ENCODE measurements around the gene SLC39A5.
"Not testable (repeated sequence)": the region's sequence is repeated elsewhere in the genome, so short reads cannot be mapped to it uniquely, and the experiment has no call there.

SLC39A5 gene, protein sequence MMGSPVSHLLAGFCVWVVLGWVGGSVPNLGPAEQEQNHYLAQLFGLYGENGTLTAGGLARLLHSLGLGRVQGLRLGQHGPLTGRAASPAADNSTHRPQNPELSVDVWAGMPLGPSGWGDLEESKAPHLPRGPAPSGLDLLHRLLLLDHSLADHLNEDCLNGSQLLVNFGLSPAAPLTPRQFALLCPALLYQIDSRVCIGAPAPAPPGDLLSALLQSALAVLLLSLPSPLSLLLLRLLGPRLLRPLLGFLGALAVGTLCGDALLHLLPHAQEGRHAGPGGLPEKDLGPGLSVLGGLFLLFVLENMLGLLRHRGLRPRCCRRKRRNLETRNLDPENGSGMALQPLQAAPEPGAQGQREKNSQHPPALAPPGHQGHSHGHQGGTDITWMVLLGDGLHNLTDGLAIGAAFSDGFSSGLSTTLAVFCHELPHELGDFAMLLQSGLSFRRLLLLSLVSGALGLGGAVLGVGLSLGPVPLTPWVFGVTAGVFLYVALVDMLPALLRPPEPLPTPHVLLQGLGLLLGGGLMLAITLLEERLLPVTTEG

DNA sequence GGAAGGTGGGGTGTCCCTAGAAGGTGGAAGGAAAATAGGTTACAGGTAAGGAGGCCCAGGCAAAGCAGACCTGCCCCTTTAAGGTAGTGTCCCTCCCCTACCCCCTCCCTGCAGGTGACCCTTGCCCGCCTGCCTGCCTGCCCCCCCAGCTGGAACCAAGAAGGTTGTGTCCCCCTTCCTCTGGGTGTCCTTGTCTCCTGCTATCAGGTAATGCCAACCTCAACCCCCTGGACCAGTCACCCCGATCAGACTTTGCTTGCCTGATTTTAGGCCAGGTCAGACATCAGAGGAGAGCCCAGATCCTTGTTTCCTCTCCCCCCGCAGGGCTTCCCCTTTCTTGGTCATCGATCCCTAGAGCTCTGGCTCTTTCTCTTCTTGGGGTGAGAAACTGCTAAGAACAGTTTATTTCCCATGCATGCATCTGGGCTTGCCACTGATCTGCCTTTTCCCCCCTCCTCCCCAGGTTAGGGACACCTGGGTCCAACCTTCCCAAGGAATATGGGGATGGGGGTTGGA, at the start of gene SLC39A5:
SLC39A5 (plus strand) TSS at position 136 of the 516 bp plus-strand sequence. CDS start 1,224 bp downstream, outside the sequence.
- no peak for DNase-seq

GRCh38 chr12:56186957-56187356, 42.9 kb upstream of the SLC39A5 start:
- no peak for DNase-seq

DNA sequence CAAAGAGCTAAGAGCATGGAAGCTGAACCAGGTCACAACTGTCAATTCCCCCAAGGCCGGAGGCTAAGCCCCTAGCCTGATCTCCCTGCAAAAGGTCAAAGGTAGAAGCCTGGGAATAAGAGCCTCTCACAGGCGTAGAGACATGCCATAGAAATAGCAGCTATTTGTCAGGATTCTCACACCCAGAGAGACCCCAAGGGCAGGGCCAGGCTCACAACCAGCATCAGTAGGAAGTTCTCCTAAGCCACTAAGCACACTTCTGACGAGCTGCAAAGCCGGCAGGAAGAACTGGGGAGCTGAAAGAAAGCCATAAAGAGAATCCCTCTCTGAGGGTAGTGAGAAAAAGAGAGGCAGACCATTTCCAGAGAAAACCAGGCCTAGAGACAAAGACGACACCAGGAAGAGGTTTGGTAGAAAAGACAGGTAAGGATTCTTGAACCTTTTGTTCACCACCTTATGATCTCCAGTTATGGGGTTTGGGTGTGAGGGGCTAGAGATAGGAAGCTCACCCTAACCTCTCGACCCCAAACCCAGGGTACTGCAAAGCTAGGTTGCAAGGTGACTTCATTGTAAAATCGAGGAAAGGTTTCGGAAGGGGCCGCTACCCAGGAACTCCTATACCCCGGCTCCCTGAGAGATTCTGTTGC, 41.6 kb upstream of the SLC39A5 start:
- DNase-seq: no peak

DNA sequence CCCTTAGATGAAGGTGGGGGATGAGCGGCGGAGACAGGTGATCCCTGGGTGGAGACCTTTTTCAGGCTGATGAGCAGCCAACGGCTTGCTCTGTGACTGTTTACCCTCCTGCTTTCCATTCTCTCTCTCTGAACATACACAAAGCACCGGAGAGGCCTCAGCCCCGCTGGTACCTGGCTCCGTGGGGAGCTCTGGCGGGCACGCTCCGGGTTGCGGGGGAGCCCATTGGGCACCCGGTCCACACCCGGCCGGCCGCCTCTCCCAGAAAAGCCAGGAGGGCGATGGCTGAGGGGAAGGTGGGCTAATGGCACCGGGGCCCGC, 41.1 kb upstream of the SLC39A5 start:
- DNase-seq: no peak

DNA sequence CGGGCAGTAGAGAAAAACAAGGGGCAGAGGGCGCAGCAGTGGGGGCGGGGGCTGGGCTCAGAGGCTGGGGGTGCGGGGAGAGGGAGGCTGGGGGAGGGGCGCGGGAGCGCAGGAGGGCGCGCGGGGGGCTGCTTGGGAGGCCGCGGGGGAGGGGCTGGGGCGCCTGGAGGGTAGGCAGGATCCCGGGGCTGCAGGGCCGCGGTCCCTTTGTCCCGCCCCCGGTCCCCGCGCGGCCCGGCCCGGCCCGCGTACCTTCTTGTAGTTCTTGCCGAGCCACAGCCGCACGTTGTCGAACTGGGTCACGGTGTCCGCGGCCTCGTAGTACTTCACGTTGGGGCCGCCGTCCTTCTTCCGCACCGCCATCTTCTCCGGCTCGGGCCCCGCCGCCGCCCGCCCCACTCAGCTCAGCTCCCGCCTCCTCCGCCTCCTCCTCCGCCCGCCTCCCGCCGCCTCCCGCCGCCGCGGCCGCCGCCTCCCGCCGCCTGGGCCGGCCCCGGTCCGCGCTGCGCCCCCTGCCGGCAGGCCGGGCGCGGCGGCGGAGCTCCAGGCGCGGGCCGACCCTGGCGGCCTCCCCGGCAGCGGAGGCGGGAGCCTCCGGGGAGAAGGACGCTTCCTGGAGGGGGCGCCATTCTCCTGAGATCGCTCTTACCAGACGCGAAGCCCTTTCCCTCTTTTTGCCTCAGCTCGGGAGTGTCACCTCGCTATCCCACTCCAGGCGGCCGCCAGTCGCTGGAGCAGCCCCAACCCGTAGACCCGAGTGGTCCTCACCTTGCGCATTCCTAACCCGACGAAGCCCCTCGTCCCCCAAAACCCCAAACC, 40.5 kb upstream of the SLC39A5 start, which contains the start of gene SMARCC2:
SMARCC2 (minus strand) TSS at position 385 of the 819 bp plus-strand sequence; CDS start at position 363, 22 bp downstream.
- DNase-seq: peak; percentile 49 to 88

DNA sequence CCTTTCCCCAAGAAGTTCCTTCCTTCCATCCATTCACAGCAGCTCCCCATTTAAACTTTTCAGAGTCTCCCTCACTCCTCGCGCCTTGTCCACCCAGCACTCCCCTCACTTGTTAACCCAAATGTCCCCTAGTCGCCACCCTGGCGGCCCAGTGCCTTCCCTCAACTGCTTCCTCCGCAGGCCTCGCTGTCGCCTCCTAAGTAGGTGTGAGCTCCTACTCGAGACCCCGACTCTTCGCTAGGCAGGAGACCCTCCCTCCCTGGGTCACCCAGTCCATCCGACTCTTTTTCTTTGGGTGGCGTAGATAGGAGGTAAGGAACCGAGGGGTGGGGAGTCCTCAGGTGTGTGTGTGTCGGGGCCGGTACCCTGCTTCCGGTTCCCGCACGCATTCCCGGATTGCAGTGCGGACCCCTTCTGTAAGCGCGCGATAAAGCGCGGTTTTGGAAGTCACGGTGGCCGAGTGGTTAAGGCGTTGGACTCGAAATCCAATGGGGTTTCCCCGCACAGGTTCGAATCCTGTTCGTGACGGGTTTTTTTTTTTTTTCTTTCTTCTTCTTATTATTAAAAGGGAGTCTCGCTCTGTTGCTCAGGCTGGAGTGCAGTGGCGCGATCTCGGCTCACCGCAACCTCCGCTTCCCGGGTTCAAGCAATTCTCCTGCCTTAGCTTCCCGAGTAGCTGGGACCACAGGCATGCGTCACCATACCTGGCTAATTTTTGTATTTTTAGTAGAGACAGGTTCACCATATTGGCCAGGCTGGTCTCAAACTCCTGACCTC, 39.7 kb upstream of the SLC39A5 start:
- DNase-seq: peak; percentile 75 to 93

DNA sequence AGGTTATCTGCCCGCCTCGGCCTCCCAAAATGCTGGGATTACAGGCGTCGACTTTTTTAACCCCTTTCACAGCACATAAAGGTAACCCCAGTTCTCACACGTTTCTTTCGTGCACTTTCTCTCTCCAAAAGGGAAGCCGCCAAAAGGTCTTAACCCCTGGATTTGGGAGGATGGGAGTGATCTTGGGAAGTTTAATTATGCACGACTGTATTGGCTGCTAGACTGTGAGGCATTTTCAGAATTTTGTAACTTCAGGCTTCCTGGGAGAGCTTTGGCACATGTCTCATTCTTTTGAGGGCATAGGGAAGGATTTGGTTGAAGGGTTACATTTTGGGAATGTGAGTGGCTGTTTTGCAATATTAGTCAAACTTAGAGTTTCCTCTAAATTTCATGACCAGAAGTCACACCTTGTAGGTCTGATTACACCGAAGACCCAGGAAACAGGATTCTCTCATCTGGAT, 39.1 kb upstream of the SLC39A5 start:
- no peak for DNase-seq

DNA sequence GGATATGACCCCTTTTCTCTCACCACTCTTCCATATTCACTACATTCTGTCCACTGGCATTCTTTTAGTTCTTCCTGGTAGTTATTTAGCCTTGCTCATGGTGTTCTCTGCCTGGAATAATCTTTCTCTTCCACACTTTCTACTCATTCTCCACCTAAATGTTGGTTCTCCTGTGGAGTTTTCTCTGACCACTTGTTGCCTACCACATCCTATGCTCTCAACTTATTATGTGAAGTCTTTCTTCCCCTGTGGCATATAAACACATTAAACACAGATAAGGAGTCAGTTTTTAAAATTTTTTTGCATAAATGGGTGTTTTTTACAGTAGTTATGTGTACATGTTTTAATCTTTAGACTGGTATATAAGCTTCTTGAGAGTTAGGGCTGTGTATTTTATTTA, 37.3 kb upstream of the SLC39A5 start:
- no peak for DNase-seq

DNA sequence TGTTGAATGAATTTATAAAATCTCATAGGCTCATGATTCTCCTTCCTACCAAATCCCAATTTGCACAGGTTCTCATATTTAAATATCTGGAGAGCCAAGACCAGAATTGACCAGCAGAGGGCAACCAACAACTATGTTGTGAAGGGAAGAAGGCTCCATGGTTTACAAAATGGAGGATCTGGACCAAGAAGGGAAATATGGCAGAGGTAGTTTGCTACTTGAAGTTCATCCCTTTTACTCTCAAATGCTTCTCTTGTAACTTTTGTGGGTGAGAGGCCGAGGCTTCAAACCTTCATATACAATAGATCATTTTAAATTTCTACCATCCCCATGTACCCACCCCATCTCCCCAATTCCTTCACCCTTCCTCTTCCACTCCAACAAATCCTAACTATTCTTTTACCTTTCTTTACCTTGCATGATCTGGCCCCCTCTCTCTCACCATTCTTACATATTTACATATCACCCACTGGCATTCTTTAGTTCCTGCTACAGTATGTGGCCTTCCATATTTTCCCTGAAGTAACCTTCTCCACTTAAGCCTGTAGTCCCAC, 36.7 kb upstream of the SLC39A5 start:
- DNase-seq: peak; percentile 78 to 90

- DNase-seq: not testable (repeated sequence)
Measured at GRCh38 chr12:56196818-56197550, 32.9 kb upstream of the SLC39A5 start.

DNA sequence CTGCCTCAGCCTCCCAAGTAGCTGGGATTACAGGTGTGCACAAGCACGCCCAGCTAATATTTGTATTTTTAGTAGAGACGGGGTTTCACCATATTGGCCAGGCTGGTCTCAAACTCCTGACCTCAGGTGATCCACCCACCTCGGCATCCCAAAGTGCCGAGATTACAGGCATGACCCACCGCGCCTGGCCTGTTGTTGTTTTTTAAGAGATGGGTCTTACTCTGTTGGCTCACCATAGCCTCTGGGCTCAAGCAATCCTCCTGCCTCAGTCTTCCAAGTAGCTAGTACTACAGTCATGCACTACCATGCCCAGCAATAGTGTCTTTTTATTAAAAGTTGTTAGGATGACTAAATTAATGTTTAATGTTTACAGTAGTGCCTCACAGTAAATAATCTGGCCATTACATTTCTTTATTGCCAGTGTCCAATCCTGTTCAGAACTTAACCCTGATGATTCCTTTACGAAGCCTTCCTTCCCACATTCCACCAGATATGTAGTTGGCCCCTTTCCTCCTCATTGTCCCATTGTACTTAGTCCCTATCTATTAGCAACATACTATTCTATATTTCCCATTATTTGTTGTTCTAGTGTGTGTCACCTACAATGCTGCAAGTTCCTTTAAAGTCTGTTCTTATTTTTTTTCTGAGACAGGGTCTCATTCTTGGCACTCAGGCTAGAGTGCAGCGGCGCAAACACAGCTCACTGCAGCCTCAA, 31.8 kb upstream of the SLC39A5 start:
- no peak for DNase-seq

- no peak for DNase-seq
Measured at GRCh38 chr12:56198836-56199235, 31.0 kb upstream of the SLC39A5 start.

DNA sequence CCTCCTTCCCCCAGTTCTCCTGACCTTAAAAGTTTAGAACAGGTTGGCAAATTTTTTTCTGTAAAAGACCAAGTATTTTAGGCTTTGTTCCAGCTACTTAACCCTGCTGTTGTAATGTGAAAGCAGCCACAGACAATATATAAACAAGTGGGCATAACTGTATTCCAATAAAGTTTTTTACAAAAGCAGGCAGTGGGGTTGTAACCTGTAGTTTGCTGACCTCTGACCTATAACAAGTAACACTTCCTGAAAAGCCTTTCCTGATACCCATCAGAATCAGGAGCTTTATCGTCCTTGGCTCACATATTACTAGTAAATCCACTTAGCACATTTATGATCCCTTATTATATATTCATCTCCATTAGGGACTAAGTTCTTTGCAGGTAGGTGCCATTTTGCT, 27.5 kb upstream of the SLC39A5 start:
- no peak for DNase-seq

DNA sequence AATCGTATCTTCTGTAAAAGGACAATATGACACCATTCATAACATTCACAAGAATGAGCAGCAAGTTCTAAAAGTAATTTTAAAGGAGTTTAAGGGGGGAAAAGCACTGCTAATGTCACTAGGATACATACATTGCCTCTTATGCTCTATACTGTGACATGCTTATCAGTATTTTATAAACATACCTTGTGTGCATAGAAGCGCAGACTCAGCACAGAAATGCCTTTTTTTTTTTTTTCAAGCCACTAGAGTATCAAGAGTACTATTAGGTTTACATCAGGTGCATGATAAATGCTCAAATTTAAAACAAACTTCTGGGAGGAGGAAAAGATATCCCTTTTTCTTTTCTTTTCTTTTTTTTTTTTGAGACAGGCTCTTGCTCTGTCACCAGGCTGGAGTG, 27.0 kb upstream of the SLC39A5 start:
- no peak for DNase-seq

DNA sequence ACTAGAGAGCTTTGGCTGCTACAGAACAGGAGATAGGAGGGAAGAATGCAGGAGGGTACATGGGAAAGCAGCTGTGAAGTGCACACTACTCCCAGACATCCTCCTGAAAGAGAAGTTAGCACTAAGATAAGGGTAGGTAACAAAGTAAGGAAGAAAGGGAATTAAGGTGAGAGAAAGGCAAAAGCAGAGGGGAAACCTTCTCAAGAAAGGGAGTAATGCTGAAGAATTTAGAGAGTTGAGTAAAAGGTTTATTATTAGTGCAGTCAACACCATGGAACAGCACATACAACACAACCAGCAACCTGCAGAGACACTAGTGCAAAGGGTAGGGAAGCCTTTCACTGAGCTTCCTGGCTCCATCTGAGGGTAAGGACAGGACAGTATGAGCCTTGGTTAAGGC, 25.6 kb upstream of the SLC39A5 start:
- DNase-seq: no peak

DNA sequence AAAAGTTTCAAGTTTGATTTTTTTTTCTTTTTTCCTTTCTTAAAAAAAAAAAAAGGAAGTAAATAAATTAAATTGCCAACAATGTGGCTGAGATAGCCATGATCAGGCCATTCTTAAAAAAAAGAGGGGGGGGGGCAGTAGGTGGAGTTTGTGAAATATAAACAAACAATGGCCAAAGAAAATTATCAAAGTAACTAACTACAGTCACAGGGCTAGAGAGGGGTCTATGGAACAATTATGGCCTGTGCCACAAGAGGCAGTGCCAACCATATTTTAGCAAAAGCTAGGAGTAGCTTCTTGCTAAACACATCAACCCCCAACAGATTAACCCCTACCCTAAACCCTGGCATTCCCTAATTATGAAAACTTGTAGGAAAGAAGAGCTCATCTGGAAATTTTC, 24.4 kb upstream of the SLC39A5 start:
- DNase-seq: no peak

- DNase-seq: peak in 1 of 2 experiments; percentile 19
Measured at GRCh38 chr12:56206452-56207166, 23.2 kb upstream of the SLC39A5 start.

- DNase-seq: no peak
Measured at GRCh38 chr12:56208006-56208405, 21.8 kb upstream of the SLC39A5 start.

DNA sequence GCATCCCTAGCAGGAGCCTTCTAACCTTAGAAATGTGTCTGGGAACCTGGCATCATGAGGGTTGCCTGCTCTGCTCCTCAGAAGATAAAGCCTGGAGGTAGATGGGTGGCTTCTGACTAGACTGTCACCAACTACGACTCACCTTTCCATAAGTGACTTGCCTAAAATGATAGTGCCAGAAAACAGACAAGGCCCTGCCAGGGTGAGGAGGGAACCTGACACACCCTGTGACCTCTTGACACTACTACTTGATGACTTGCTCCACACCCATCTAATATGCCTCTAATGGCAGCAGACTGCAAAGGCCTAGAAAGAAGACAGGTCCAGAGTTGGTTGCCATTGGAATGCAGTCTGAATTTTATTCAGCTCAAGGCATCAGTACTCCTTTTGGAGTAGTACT, 17.5 kb upstream of the SLC39A5 start:
- DNase-seq: no peak

- no peak for DNase-seq
Measured at GRCh38 chr12:56213878-56214277, 16.0 kb upstream of the SLC39A5 start.
